Smooth muscle cell of the brain vasculature (primary cell): ENCODE results near the gene FIGLA.

Source experiments
- DNase-seq: peaks from one replicate; pipeline ENCODE4 v3.0.0-alpha.2; 2012; ENCODE audit warnings: low read depth, low spot score

Gene FIGLA, protein sequence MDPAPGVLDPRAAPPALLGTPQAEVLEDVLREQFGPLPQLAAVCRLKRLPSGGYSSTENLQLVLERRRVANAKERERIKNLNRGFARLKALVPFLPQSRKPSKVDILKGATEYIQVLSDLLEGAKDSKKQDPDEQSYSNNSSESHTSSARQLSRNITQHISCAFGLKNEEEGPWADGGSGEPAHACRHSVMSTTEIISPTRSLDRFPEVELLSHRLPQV

DNA sequence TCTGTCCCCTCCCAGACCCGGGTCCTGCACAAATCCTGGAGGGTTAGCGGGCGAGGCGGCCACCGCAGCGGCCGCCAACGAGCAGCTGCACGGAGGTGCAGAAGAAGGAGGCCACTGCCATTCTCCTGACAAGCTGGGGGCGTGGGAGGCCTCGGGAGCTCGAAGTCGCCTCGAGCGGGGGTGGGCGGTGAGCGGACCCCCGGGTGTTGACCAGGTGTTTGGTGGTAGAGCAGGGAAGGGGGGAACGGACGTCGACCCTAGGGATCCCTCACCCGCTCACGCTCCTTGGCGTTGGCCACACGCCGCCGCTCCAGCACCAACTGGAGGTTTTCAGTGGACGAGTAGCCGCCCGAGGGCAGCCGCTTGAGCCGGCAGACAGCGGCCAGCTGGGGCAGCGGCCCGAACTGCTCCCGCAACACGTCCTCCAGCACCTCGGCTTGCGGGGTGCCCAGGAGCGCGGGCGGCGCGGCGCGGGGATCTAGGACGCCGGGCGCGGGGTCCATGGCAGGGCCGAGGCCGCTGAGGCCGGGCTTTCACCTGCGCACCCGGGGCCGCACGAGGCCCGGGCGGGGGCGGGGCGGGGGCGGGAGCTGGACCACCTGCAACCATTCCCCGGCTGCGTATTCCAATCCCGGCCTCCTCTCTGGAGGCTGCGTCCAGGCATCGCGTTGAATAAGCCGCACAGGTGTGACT, at the start of gene FIGLA:
Gene FIGLA, minus strand, starts transcription at position 508 of the 693 bp plus-strand sequence. Its CDS starts 5 bp downstream, at position 503.
- DNase-seq, result no peak

DNA sequence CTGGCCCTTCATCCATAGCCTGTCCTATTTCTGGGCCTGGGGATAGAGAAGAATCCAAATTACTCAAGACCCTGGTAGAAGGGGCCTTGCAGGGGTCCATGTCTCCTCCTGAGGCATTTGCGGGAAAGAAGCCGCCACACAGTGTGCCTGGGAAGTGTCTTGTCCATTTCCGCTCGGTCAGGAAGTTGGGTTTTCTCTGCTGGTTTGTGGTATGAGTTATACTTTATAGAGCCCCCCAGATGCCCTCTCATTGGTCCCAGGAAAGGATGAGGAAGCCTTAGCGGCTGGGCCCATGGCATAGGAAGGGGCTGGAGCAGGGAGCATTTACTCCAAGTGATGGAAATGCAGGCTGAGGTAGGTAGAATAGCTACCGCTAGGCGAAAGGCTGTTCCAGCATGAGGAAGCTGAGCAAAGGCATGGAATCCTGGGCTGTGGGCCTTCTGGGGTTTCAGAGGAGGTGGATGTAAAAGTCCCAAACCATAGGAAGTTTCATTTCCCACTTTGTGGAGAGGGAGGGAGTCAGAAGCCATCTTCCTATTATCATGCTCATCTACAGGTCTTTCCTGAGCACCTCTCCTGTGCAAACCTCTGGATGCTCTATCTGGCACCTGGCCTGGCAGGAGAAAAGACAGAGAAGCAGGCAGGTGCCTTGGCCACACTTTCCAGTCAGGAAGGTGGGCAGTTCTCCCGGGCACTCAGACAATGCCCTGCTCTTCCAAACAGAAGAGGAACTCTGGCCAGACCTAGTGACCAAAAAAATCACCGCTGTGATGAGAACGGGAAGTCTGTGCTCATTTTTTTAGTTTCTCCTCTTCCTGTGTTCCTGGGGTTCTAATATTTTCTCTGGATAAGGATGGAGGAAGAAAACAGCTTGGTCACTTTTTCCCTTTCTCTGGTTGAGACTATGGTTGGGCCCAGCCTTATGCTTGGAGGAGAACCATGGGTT, 47.8 kb upstream of the FIGLA start:
- DNase-seq, result no peak

- DNase-seq, result no peak
Measured at GRCh38 chr2:70835643-70836042, 45.2 kb upstream of the FIGLA start, which contains the start of gene CD207. TSS of gene CD207 (minus strand) at chr2:70835816. CDS start at chr2:70835776, 40 bp downstream.

GRCh38 chr2:70834881-70835280, 44.4 kb upstream of the FIGLA start:
- DNase-seq, result no peak

- no peak for DNase-seq
Measured at GRCh38 chr2:70834106-70834505, 43.7 kb upstream of the FIGLA start.

DNA sequence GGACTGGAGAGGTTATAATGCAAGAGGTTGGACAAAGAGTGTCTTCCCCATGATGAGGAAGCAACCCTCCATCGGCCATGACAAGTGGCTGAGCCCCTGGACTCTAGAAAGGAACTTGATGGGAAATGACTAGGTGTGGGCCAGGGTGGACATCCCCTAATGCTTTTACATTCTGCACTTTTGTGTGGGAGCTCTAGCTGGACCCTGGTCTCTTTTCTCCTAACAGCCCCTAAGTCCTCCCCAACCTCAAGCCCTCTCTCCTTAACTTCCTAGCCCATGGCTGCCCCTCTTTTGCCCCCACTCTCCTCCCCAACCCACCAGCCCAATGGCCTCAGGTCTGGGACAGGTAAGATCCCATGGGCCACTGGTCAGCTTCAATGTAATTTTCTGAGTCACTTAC, 42.8 kb upstream of the FIGLA start:
- DNase-seq, result no peak

DNA sequence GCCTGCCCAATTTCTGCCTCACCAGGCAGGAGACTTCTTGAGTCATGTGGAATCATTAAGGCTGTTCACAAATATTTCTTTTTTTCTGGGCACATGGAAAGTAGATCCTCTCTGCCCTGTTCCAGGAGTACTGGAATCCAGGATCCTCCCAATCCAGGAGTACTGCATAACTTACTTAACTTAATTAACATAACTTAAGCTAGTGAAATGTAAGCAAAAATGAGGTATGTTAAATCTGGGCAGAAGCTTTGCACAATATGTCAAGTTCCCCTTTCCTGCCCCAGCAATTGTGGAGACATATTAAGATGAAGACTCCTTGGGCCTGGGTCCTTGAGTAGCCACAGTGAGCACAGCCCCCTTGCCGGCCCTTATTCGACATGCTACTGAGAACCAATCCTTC, 41.9 kb upstream of the FIGLA start:
- DNase-seq, result no peak

GRCh38 chr2:70831861-70832260, 41.4 kb upstream of the FIGLA start:
- DNase-seq, result no peak

DNA sequence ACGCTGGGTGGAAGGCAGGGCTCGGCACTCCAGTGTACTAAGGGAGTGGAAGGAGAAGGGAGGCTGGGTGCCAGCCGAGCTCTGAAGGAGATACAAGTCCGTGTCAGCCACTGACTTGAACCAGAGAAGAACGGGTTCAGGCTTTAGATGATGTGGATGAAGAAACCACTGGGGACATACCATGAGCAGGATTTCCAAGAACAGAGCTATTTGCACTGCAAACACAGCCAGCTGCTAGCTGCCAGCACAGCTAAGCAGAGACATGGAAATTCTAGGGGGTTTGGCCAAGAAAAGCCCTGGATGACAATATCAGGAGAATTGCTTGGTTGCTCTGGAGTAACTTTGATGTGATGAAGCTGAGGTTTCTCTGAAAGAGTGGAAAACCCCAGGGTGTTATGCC, 39.9 kb upstream of the FIGLA start:
- DNase-seq, result no peak

- DNase-seq, result no peak
Measured at GRCh38 chr2:70829916-70830315, 39.5 kb upstream of the FIGLA start.

- DNase-seq, result no peak
Measured at GRCh38 chr2:70828914-70829824, 38.7 kb upstream of the FIGLA start.

GRCh38 chr2:70828115-70828514, 37.7 kb upstream of the FIGLA start:
- no peak for DNase-seq

DNA sequence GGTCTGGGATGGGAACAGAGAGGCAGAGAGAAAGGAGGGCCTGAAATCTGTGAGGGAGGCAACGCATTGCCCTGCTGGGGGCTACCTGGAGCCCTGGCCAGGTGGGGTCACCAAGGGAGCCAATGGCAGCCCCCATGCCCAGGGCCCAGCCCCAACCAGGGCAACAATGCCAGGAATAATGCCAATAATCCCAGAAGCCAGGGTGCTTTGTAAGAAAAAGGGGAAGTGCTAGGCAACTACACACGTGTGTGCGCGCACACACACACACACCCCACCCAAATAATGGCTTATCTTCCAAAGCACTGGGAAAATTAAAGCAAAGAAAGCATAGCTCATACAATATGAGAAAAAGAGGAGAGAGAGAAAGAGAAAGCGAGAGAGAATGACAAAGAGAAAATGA, 36.9 kb upstream of the FIGLA start:
- DNase-seq, result no peak

DNA sequence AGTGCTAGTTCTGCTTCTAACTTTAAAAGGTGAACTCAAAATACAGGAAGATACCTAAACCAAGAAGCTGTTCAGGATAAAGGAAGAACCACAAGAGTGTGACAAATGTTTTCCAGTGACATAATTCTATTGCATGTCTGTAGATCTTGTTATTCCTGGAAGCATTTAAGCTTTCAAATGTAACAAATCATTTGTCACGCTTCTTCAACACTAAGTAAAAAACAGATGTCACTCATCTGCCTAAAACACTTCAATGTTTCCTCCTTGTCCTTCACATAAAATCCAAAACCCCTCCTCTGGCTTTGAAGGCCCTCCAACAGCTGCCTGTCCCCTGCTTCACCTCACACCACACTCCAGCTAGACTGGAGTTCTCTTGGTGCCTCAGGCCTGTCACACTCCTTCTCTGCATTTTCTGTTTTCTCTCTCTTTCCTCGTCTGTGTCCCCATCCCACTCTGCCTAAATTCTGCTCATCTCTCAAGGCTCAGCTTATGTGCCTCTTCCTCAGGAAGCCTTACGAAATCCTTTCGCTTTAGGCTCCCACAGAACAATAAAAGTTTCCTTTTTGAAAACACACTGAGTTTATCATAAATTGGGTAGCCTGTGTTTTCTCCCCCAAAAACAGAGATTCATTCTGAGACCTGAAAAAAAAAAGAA, 36.4 kb upstream of the FIGLA start:
- no peak for DNase-seq

DNA sequence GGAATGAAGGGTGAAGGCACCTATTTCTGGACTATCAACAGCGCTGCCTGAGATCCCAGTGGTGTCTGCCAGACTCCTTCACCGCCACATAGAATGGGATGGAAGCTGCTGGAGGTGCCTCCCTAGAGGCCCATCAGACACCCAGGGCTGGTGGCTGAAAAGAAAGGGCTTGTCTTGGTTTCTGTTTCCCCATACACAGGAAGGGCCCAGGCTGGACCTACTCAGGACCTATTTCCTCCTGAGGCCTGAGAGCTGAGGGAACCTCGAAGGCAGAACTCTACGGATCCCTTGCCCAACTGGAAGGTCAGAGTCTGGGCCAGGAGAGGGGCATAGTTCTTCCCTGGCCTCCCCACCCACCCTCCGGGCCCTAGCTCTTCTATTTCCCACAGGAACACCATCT, 32.8 kb upstream of the FIGLA start:
- no peak for DNase-seq

GRCh38 chr2:70822843-70823242, 32.4 kb upstream of the FIGLA start:
- no peak for DNase-seq

DNA sequence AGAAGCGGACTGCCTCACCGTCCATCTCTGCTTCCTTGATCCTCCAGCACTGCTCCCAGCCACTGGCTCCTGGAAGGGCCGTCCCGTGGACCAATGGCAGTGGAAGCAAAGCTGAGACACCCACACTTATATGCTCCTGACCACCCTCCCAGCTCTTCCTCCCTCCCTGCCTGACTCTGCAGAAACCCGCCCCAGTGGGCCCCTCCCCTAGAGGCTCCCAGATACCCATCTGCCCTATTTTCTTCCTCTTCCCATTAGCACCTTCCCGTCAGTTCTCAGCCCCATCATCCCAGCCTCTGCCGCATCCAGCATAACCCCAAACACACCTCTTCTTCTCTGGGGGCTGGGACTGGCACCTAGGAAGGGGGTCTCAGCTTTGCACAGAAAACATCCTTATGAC, 30.1 kb upstream of the FIGLA start, which contains the start of gene CLEC4F:
Gene CLEC4F, minus strand, starts transcription at position 101 of the 400 bp plus-strand sequence. Its CDS starts 76 bp downstream, at position 25.
- DNase-seq, result no peak

- no peak for DNase-seq
Measured at GRCh38 chr2:70817284-70817954, 27.0 kb upstream of the FIGLA start.

DNA sequence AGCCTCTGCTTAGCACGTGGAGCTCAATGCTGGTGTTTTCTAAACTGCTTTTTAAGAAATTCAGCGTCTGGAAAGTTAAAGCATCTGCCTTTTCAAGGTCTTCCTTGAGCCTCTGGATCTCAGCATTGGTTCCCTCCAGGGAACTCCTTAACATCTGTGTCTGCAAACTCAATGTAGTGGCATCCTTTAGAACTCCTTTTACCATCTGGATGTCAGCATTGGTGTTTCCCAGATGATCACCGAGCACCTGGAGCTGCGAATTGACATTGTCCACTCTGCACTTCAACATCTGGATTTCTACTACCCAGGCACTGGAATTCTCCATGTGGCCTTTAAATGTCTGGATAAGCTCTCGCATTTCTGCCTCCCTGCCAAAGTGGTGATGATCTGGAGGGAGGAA, 26.3 kb upstream of the FIGLA start:
- DNase-seq, result no peak
